HG02973 (cell line): Measurements from ENCODE around the gene USH1C.

Experiments
- ATAC-seq: cut with Tn5 transposase; IDR thresholded peaks from one replicate; pipeline ENCODE4 v1.9.1; 2021; ENCODE audit warnings: moderate library complexity; ENCODE audit not compliant: unreplicated experiment

USH1C gene

GRCh38 chr11:17477361-17477760 lies 66.9 kb downstream of the USH1C start:
- ATAC-seq, result no peak

- ATAC-seq, result no peak
Measured at GRCh38 chr11:17477084-17477333, 67.2 kb downstream of the USH1C start.

DNA sequence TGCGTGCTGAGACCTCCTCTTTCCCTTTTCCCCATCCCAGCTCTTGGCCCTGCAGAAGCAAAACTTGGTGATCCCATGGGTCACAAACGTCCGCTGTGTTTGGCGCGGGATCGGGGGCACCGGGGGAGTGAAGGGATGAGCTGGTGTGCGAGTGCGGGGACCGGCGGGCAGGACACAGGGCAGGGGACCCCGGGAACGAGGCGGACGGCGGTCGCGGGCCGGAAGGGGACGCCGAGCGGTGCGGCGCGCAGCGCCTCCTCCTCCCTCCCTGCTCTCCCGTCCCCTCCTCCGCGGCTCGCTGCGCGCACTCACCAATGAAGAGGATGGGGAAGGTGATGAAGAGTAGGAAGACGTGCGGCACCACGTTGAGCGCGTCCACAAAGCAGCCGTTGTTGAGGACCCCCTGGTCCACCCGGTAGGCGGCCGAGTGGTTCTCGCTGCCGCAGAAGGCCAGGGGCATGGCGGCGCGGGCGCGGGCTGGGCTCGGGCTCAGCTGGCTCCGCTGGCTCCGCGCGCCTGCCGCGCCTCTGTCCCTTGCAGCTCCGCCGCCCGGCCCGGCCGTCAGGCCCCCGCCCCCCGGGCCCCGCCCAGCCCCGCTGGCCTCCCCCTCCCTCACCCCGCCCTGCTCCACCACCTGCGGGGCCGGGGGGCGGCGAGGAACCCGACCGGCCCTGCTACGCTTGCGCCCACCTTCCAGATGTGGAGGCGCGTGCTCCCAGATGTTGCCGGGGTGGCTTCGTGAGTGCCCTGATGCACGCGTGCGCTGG lies 67.7 kb downstream of the USH1C start, which contains the start of gene ABCC8:
ABCC8 (minus strand) TSS at position 529 of the 767 bp plus-strand sequence; CDS start at position 460, 69 bp downstream.
- no peak for ATAC-seq

- ATAC-seq, result no peak
Measured at GRCh38 chr11:17475666-17476316, 68.4 kb downstream of the USH1C start.

DNA sequence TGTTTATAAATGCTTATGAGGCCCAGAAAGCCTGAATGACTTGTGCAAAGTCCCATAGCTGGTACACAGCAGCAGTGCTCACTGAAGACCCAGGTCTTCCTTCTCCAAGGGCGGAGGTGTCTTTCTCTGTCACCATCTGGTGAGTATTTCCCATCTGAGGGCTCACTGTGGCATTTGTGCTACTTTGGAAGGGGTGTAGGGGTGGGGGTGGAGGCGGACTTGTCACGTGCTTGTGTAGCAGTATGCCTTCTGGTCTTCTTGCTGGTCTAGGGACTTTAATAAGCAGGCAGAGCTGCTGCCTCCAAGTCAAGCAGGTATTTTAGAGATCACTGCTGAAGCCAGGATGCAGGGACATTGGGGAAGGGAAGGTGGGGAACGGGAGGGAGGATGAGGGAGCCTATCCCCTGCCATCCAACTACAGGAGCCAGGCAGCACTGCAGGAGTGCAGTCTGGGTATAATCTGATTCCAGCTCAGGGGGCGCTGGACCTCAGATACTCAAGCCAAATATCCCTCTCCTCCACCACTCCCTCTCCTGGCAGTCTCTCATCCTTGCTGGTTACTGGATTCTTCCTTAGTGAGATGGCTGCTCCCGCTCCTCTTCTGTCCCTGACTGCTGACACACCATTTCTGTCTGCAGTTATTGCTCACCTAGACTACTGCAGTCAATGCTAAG lies 71.0 kb downstream of the USH1C start:
- ATAC-seq, result no peak

GRCh38 chr11:17472467-17472866 lies 71.7 kb downstream of the USH1C start:
- ATAC-seq, result no peak

DNA sequence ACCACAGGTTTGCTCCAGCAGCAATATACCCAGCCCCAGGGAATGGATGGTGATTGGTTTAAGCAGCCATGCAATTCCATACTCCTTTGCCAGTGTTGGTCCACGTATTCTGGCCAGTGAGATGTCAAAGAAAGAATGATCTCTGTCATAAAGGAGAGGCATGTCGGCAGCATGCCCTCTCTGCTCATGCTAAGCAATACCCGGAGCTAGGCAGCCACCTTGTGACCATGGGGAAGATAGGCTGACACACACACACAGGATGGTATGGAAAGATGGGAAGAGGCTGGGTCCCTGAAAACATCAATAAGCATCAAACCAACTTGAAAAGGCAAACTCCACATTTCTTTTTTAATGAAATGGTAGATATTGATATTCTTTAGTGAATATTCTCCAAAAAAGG lies 72.7 kb downstream of the USH1C start:
- ATAC-seq, result no peak

DNA sequence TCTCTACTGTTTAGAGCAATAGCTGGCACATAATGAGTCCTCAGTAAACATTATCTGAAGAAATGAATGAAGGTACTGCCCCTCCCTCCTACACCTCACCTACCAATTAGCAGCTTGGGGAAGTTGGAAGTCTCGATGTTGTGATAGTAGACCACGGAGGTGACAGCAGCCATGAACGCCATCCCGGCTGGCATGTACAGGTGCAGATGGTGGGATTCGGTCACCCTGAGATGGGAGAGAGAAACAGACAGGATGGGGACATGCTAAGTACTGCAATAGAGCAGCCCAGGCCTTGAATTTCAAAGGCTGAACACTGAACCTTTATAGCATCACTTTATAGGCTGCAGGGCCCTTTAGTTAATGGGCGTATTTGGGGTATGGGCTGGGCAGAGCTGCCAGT lies 74.2 kb downstream of the USH1C start:
- ATAC-seq, result no peak

GRCh38 chr11:17468122-17468521 lies 76.1 kb downstream of the USH1C start:
- ATAC-seq, result no peak

DNA sequence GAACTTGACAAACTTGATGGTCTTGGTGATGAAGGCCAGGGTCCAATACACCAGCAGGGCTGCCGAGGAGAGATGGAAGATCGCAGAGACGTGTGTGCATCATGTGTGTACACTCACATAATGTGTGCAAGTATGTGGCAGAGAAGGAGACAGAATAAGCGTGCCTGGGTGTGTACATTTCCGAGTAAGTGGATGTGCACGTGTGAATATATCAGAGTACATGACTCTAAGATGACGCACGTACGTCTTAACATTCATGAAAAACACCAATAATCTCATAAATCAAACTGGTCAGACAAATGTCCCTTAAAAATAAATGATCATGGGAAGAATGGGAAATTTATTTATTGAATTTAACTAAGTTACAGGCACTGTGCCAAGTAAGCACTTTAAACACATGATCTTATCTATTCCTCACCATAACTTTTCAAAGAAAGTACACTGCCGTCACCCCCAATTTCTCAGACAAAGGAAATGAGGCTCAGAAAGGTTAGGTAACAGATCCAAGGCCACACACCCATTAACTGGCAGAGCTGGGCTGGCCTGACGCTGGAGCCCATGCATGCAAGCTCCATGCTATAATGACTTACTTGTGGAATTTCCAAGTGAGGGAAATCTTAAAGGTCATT lies 80.6 kb downstream of the USH1C start:
- ATAC-seq, result no peak

DNA sequence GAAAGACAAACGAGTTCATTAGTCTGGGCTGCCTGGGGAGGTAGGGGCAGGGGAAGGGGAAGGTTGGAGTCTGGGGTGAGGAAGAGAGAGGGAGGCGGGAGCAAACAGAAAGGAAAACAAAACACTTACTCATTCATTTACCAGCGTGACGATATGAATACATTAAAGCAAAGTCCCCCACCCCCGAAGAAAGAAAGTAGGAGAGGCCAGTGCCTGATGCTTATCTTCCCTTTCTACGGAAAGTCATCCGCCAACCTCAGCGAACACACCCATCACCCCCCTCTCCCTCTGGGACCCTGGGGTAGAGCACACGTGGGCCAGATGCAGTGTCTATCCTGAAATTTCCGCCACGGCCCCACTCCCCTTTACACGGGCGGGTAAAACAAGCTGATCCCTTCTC lies 81.3 kb downstream of the USH1C start:
- ATAC-seq, result no peak

- ATAC-seq, result no peak
Measured at GRCh38 chr11:17460406-17460805, 83.8 kb downstream of the USH1C start.

DNA sequence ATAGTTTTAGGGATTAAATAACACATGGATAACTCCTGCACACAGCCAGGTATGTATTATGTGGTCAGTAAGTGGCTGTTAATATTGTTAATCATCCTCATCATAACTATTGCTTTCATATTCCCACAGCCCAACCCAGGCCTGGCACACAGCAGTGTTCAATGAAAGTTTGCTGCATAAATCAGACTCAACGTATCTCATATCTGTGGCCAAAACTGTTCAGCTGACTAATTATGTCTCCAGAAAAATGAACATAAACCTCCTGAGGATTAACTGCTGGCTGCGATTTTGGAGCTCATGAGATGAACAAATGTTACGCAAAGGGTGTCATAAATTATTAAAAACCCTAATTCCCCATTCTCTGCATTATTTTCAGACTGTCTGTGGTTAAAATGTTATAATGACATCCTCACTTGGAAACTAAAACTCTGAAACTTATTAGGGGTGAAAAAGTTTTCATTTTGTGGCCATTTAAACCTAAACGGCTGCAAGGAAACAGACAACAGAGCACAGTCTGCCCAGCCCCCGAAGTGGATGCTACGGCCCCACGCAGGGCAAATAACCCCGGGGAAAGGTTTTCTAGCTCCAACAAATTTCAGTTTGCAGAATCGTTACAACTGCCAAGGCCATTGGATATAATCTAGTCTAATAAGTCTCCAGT lies 84.8 kb downstream of the USH1C start:
- no peak for ATAC-seq

DNA sequence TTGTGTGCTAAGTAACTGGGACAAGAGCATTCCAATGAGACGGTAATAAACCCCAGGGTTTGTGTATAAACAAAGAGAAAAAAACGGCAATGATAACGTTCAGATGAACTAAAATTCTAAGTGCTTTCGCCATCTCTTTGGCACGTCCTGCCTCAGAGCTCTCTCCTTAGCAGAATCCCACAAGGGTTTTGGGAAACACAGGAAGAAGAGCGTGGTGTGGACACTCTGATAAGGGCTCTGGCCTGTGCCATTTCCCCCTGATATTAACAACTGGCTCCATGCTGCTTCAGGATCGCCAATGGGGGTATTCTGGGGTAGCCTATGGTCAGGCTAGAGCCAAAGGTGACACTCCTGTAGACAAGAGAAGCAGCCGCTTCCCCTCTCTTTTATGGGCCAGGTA lies 85.9 kb downstream of the USH1C start:
- ATAC-seq, result no peak

GRCh38 chr11:17457396-17458173 lies 86.6 kb downstream of the USH1C start:
- ATAC-seq, result no peak

GRCh38 chr11:17452668-17453067 lies 91.5 kb downstream of the USH1C start:
- ATAC-seq, result no peak

DNA sequence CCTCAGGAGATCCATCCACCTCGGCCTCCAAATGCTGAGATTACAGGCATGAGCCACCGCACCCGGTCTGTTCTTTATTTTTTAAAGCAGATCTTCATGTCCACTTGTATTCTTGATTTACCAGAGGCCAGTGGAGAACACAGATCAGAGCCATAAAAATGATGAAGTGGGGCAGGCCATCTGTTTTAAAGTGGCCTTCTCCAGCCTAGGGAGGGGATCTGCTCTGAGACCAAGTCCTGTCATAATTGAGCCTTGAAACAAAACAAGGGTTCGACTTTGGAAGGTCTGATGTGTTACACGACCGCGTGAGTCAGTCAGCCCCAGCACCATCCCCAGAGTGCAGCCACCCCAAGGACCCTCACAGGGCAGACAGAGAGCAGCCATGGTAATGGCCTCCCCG lies 95.1 kb downstream of the USH1C start:
- ATAC-seq, result no peak

DNA sequence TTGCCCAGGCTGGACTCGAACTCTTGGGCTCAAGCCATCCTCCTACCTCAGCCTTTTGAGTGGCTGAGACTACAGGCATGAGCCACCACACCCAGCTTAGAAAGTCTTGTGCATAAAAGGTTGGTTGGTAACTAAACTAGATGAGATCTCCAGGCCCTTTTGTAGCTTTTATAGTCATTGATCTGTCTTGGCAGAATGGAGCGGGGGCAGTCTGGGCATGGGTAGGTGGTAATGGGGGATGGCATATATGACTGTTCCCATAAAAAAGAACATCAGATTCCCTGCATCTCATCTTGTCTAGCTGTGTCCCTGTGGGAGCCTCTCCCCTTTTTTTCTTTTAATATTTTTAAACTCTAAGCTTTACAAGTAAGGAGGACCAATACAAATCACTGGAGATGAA lies 97.7 kb downstream of the USH1C start:
- no peak for ATAC-seq

- ATAC-seq, result no peak
Measured at GRCh38 chr11:17445240-17445795, 98.9 kb downstream of the USH1C start.
